Stimulated activated CD8-positive, alpha-beta memory T cell treated with anti-CD3 and anti-CD28 coated beads, Interleukin-2, amount 100 ng/mL, for 1 hour (primary cell): ENCODE data around the gene IGF2R.
A peak's percentile ranks its signal among the peaks of the same experiment; 100 is the strongest.
"Not testable (repeated sequence)": the region's sequence is repeated elsewhere in the genome, so short reads cannot be mapped to it uniquely, and the experiment has no call there.

Experiments
- DNase-seq, 2 donors: peaks; one replicate each; pipeline ENCODE4 v3.0.0-alpha.2; 2020; ENCODE audit warnings: low read depth in 2 of 2

Gene IGF2R, protein sequence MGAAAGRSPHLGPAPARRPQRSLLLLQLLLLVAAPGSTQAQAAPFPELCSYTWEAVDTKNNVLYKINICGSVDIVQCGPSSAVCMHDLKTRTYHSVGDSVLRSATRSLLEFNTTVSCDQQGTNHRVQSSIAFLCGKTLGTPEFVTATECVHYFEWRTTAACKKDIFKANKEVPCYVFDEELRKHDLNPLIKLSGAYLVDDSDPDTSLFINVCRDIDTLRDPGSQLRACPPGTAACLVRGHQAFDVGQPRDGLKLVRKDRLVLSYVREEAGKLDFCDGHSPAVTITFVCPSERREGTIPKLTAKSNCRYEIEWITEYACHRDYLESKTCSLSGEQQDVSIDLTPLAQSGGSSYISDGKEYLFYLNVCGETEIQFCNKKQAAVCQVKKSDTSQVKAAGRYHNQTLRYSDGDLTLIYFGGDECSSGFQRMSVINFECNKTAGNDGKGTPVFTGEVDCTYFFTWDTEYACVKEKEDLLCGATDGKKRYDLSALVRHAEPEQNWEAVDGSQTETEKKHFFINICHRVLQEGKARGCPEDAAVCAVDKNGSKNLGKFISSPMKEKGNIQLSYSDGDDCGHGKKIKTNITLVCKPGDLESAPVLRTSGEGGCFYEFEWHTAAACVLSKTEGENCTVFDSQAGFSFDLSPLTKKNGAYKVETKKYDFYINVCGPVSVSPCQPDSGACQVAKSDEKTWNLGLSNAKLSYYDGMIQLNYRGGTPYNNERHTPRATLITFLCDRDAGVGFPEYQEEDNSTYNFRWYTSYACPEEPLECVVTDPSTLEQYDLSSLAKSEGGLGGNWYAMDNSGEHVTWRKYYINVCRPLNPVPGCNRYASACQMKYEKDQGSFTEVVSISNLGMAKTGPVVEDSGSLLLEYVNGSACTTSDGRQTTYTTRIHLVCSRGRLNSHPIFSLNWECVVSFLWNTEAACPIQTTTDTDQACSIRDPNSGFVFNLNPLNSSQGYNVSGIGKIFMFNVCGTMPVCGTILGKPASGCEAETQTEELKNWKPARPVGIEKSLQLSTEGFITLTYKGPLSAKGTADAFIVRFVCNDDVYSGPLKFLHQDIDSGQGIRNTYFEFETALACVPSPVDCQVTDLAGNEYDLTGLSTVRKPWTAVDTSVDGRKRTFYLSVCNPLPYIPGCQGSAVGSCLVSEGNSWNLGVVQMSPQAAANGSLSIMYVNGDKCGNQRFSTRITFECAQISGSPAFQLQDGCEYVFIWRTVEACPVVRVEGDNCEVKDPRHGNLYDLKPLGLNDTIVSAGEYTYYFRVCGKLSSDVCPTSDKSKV (N-terminal part only)

DNA sequence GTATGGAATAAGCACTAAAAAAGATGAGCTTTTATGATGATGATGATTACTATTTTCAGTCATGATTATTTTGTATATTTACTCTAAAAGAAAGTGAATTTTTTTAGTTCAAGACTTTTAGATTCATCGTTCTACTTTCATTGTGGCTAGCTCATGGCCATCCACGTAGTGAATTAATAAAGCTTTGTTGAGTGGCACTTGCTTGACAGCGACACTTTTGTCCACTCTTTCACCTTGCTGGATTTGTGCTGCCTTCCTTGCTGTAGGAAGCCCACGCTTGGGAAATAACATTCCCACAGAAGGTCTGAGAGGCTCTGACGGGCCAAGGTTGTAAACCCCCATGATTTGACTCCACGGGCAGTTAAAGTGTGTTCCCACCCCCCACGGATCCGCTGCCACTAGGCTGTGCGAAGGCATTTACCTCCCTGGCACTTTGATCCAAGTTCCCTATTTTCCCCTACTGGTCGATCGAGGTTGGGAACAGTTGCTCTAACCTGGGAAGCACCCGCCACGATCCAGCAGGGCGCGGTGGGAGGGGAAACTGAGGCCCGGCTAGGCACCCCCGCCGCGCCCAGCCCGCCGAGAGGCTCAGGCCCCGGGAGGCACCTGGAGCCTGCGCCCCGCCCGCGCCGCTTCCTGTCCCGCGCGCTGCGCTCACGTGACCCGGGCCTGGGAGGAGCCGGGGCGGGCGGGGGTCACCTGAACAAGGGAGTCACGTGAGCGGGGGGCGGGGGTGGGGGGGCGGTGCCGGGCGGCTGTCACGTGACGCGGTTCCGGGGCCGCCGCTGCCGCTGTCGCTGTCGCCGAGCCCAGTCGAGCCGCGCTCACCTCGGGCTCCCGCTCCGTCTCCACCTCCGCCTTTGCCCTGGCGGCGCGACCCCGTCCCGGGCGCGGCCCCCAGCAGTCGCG lies at the start of gene IGF2R:
IGF2R (plus strand) TSS at position 788 of the 909 bp plus-strand sequence. CDS start 165 bp downstream, outside the sequence.
- DNase-seq: peak; percentile 83 to 87

DNA sequence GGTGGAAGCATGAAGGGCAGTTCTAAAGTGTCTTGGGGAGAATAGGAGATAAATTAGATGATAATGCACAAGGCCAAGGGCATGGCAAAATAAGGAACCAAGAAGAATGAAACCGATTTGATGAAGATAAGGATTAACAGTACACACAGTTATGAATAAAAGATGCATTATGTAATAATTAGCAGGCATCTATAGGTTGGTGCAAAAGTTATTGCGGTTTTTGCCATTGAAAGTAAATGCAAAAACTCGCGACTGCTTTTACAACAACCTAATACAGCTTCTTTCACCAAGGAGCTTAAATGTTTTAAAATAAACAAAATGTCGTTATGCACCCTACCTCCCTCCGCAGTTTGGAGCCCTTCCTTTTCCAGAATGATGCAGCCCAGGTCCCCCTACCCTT lies 49.1 kb upstream of the IGF2R start:
- no peak for DNase-seq

DNA sequence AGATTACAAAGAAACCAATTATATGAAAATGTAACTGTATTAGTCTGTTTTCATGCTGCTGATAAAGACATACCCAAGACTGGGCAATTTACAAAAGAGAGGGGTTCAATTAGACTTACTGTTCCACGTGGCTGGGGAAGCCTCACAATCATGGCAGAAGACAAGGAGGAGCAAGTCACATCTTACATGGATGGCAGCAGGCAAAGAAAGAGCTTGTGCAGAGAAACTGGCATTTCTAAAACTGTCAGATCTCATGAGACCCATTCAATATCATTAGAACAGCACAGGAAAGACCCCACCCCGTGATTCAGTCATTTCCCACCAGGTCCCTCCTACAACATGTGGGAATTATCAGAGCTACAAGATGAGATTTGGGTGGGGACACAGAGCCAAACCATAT lies 44.7 kb upstream of the IGF2R start:
- not testable (repeated sequence) for DNase-seq

DNA sequence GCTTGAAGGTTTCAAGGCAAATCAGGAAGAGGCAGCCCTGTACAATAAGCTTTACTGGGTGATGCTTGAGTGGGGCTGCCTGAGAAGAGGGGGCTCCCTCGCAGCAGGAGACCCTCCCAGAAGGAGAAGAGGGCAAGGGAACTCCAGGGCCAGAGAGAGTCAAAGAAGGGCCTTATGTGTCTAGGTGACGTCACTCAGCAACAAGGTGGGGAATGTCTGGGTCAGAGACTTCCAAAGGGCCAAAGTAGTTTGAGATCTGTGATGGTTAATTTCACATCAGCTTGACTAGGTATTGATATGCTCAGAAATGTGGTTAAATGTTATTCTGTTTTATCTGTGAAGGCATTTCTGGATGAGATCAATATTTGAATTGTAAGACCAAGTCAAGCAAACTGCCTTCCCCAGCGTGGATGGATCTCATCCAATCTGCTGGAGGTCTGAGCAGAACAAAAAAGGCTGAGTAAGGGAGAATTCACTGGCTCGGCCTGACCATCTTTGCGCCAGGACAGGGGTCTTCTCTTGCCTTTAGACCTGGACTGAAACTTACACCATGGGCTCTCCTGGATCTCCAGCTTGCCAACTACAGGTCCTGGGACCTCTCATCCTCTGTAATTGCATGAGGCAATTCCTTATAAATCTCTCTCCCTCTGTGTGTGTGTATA lies 42.2 kb upstream of the IGF2R start:
- DNase-seq: no peak

DNA sequence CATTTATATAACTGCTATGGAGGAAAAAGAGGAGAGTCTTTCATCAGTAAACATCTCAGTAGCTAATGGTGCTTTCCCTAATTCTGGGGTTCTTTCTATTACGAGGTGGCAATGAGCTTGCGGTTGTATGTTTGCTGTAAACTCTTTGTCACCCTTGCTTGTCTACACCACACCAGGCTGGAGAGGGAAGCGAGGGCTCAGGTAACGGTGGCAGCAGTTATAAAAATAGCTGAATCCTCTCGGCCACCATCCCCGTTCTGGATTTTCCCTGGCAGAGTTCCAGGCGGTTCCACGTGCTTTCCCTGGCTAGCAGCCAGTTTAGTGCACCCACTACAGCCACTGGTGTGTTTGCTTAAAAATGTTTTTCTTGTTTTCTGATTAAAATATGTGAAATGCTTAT lies 39.1 kb upstream of the IGF2R start:
- DNase-seq: no peak

DNA sequence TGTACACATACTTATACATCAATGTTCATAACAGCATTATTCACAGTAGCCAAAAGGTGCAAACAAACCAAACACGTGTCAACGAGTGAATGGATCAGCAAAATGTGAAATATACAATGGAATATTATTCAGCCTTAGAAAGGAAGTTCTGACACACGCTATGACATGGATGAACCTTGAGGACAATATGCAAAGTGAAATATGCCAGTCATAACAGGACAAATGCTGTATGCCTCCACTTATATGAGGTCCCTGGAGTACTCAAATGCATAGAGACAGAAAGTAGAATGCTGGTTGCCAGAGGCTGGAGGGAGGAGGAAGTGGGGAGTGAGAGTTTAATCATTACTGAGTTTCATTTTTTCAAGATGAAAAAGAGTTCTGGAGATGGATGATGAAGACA lies 37.8 kb upstream of the IGF2R start:
- DNase-seq: no peak

DNA sequence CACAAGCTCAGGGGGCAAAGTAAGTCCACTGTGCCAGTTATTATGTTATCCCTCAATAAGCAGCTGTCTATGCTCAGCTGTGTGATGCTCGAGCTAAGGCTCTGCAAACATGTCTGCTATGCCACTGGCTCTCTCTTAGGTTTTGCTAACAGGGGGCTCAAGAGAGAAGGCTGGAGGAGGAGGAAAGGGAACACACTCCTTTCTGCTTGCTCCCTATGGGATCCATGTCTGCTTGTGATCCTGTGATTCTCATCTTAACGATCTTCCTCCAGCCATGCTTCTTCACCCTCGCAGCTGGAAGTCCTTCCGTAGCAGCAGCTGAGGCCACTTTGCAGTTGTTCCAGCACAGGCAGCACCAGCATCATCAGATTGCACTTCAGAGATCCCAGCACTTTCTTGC lies 37.0 kb upstream of the IGF2R start:
- no peak for DNase-seq

DNA sequence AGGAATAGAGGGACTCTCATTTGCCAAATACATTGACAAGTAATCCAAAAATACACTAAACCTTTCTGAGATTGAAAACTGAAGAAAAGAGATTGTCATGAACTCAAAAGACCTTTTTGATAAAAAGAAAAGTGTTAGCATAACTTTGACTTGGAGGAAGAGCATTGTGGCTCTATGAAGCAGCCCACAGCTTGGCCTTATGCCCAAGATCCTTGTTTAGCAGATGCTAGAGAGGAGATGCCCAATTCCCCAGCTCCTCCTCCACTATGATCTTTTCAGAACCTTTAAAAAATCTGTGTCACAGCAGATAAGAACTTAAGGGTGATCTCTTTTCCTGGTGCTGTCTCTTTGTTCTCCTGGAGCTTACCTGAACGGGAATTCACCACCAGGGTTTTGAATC lies 35.8 kb upstream of the IGF2R start:
- DNase-seq: no peak

DNA sequence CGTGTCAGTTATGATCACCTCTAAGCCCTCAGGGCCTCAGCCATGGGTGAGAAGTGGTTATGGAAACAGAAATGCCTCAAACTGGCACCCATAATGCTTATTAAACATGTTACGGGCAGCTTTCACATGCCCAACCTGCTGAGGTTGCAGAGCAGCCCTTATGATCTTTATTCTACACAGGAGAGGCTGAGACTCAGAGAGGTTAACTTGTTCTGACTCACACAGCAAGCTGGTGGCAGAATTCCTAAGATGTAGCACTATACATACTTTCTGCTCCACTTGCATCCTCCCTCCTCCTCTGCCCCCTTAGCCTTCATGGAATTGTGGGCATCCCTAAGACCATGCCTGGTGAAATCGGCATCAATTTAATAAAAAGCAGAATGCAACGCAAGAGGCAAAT lies 34.7 kb upstream of the IGF2R start:
- DNase-seq: no peak

DNA sequence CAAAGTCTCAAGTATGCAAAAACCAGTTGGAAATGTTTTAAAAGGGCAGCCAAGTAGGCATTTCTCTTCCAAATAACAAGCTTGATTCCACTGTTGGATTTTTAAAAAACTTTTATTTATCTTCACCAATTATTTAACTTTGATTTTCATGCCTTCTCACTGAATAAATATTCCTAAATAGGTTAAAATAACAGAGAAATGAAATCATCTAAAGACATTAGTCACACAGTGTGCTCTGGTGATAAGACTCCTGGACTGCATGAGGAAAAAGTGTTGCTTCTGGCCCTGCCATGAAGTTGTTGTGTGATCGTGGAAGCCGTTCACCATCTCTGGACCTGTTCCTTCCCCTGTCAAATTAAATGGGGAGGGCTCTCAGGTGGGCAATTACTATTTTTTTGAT lies 33.8 kb upstream of the IGF2R start:
- DNase-seq: no peak

DNA sequence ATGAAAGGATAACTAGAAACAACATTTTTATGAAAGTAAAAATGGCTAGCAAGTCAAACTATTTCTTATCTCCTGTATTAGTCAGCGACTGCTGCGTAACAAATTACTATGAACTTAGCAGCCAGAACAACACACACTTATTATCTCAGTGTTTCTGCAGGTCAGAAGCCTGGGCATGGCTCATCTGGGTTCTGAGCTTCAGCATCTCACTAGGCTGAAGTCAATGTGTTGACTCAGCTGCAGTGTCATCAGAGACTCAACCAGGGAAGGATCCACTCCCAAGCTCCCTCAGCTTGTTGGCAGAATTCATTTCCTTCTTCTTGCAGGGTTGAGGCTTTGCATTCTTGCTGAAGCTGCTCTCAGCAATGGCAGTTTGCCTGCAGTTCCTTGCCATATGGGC lies 33.2 kb upstream of the IGF2R start:
- DNase-seq: no peak

DNA sequence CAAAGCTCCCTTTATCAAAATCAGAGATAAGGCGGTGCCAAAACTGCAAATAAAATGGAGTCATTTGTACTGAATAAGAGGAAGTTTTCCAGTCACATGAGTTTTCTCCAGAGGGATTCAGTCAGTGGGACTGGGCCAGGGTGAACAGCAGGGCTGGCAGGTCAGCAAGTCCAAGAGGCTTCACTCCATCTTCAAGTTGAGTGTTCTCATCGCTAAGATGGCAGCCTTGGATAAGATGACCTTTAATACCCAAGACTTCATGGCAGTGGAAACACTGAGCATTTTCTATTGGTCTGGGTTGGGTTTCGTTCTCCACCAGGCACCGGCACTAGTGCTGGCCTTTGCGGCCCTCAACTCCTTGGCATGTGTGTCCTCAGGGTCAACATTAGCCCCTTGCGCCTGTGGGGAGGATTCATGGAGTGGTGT lies 29.3 kb upstream of the IGF2R start:
- no peak for DNase-seq

DNA sequence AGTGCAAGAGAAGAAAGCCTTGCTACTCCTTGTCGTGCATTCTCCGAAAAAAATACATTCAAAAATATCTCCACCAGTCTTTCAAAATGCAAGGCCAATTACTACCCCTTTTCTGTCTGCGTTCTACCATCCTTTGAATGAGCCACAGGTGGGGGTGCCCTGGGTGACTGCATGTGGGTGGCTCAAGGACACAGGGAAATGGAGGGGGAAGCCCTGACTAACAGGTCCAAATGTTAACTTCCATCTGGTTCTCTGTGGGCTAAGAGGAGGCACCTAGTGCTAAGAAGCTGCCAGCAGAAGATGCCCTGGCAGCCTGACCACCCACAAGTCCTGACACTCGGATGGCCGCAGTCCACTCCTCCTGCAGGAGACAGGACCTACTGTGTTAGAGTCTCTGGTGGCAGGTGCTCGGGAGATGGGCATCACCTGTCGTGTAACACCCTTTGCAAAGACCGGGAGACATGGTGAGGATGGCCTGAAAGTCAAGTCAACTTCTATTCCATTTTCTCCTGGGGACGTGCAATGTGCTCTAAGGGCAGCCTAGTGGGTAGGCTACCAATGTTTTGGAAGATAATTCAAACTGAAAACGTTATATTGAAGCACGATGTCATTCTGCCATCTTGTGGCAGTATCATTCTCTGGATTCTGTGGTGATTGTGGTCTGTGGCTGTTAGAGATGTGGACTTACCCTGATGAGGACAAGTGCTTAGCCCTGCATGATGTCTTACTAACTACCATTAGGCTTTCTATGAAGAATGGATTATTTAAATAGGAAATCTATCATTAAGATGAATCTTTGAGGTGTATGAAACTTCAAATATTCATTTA lies 27.4 kb upstream of the IGF2R start:
- peak in 1 of 2 donors; percentile 5 for DNase-seq

DNA sequence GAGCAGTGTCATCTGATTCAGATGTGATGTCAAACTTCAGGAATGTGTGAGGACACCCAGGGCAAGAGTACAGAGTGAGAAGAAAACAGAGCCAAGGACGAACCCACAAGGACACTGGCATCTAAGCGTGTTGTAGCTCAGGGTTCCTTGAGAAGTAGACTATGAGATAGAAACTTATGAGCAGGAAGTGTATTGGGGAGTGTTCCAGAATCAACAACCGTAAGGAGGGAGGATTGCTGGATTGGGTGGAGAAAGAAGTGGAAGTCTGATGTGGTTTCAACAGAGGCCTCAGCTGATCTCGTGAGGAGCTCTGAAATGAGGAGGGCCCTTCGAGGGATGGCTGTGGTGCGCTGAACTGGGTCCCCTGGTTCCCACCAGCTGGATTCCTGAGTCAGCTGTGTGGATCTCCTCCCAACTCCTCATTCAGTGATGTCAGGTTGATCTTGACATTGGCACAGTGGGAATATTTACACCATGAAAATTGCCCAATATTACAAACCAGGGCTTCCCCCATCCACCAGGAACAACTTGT lies 25.7 kb upstream of the IGF2R start:
- no peak for DNase-seq

DNA sequence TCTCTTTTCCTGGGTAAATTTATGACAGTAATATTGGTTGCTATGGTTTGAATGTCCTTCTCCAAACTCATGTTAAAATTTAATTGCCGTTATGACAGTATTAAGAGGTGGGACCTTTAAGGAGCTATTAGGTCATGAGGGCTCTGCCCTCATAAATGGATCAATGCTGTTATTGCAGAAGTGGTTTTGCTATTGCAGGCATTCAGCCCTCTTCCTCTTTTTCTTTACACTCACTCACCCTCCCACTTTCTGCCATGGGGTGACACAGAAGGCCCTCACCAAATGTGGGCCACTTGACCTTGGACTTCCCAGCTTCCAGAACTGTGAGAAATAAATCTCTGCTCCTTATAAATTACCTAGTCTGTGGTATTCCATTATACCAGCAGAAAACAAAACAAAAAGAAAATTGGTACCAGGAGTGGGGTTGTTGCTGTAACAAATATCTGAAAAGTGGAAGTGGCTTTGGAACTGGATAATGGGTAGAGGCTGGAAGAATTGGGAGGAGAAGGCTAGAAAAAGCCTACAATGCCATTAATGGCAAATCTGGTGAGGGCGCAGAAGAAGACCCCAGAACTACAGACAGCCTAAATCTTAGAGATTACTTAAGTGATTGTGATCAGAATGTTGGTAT lies 24.8 kb upstream of the IGF2R start:
- DNase-seq: no peak

DNA sequence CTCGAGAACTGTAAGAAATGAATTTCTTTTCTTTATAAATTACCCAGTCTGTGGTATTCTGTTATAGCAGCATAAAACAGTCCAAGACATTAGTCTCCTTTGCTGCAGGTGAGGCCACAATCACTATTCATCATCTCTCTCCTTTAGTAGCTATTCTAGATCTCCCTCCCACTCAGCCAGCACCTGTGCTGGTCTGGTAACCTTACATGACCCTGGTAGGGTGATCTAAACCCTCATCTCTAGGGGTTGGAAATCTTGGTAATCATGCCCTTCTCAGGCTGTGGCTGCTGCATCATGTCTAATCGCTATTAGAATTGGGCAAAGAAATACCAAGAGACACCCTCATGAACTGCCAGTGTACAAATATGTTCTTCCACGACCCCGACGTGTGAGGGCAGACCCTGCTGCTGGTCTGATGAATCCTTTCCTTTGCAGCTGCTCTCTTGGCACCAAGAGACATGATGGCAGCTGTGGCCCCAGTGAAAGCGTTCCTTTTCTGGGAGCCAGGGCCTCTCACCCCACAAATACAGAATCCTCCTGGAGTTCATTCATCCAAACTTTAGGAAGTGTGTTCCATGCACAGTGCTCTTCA lies 23.0 kb upstream of the IGF2R start:
- no peak for DNase-seq

DNA sequence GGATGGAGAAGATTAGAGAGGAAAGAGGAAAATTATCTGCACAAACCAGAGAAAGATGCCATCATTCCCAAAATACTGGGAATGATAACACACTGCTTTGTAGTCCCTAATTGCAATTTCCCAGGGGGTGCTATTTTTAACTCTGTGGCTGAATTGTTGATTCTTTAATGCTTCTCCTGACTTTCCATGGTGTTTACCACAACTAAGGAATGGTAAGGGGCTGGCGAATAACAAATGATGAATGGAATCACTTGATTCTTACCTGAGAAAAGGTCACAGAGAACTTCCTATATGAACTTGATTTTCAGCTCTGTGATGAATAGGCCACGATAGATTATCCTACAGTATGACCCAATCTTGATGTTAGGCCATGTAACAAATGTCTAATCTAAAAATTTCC lies 22.0 kb upstream of the IGF2R start:
- no peak for DNase-seq

DNA sequence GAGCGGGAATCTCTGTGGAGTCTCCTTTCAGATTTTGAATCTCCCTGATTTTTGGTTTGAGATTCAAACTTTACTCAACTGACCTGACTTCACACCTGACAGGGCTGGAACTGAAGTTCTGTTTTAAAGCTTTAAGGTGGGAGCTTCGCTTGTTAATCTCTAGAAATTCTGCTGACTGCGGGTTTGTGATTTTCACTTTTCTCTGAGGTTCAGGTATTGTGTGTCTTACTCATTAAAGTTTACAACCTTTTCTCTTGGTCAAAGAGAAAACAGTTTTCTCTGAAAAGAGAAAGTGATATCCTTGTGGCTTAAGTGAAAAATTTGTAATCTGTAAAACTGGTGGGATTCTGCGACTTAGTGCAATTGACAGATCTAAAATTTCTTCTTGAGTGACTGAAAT lies 20.7 kb upstream of the IGF2R start:
- DNase-seq: no peak
